Caco-2 (cell line): ENCODE results near the gene ADGRF3. TPM values are rescaled to one million over a fixed set of nuclear protein-coding genes. Genes with fewer than 3 reads are reported as not detected.
A peak's percentile ranks its signal among the peaks of the same experiment; 100 is the strongest.
"Not testable (repeated sequence)": the region's sequence is repeated elsewhere in the genome, so short reads cannot be mapped to it uniquely, and the experiment has no call there.

Source experiments
- BruUV-seq: library from RNA; stranded (reverse); fragments of 400-500 nt; replicated peaks from 2 replicates; lab custom pipeline; 2021; lab: Mats Ljungman, UMichigan
- CTCF ChIA-PET: fragments of 300-600 bp; sonication (Branson Sonifier 250); formaldehyde crosslinking; loops from one replicate; lab custom pipeline; 2022; ENCODE audit warnings: antibody characterized with exemption; lab: Charles Lee
- POLR2A ChIA-PET: fragments of 300-600 bp; sonication (Branson Sonifier 250); formaldehyde crosslinking; loops from one replicate; lab custom pipeline; 2022; ENCODE audit warnings: antibody characterized with exemption; lab: Charles Lee
- DNase-seq, 2 experiments: peaks; one replicate each; pipeline versions ENCODE4 v3.0.0 to v3.0.0-alpha.2; 2020 to 2022
- H3K27me3 ChIP-seq: replicated peaks from 2 replicates; pipeline ENCODE4 v1.6.0; 2011; ENCODE audit warnings: low read length; ENCODE audit not compliant: control insufficient read depth, insufficient read depth
- H3K36me3 ChIP-seq: 2 replicates; pipeline ENCODE4 v1.5.1; 2011; ENCODE audit warnings: low read length; ENCODE audit not compliant: control insufficient read depth, insufficient read depth
- H3K4me1 ChIP-seq: fragments of 250-450 bp; sonication (Bioruptor Pico); 2 replicates; pipeline ENCODE4 v1.5.1; 2020; ENCODE audit warnings: mild to moderate bottlenecking
- H3K4me3 ChIP-seq: 2 replicates; pipeline ENCODE4 v1.5.1; 2011; ENCODE audit warnings: low read depth, mild to moderate bottlenecking, control low read depth, low read length
- H3K9me3 ChIP-seq: fragments of 250-450 bp; sonication (Bioruptor Pico); 2 replicates; pipeline ENCODE4 v1.5.1; 2020; ENCODE audit warnings: mild to moderate bottlenecking, moderate library complexity
- H3K27ac Mint-ChIP-seq: one replicate; pipeline ENCODE4 v1.8.0; 2022; ENCODE audit warnings: mixed read lengths; ENCODE audit not compliant: unreplicated experiment
- H3K27me3 Mint-ChIP-seq: one replicate; pipeline ENCODE4 v1.8.0; 2022; ENCODE audit warnings: mixed read lengths; ENCODE audit not compliant: insufficient read depth, unreplicated experiment
- H3K36me3 Mint-ChIP-seq: one replicate; pipeline ENCODE4 v1.8.0; 2022; ENCODE audit warnings: mild to moderate bottlenecking, mixed read lengths; ENCODE audit not compliant: insufficient read depth, unreplicated experiment
- H3K4me1 Mint-ChIP-seq: one replicate; pipeline ENCODE4 v1.8.0; 2022; ENCODE audit warnings: low read depth, mixed read lengths; ENCODE audit not compliant: unreplicated experiment
- H3K4me3 Mint-ChIP-seq: one replicate; pipeline ENCODE4 v1.8.0; 2022; ENCODE audit warnings: mild to moderate bottlenecking, moderate library complexity, mixed read lengths; ENCODE audit not compliant: unreplicated experiment
- H3K9me3 Mint-ChIP-seq: one replicate; pipeline ENCODE4 v1.8.0; 2022; ENCODE audit warnings: mixed read lengths; ENCODE audit not compliant: unreplicated experiment
- intact Hi-C: fragments of 100-400 bp; cut with micrococcal nuclease; formaldehyde crosslinking; loops from one replicate; pipeline ENCODE4 v1.10.0; 2022; ENCODE audit not compliant: unreplicated experiment
- total RNA-seq: library from RNA; stranded (reverse); gene quantifications from 2 replicates; pipeline ENCODE4 v1.2.3, GENCODE V29; 2022
- TF ChIP-seq, protein P1 (sequence below), 2 experiments: fragments of 200-600 bp in 1 of 2; IDR thresholded peaks; 1 replicate in 1 of 2; 2 replicates in 1 of 2; pipeline versions ENCODE4 v1.5.1 to v1.8.0; 2011 to 2022; ENCODE audit warnings: antibody characterized with exemption in 1 of 2, control low read depth in 1 of 2, inconsistent platforms in 1 of 2, low read depth in 1 of 2, low read length in 1 of 2, mild to moderate bottlenecking in 1 of 2, moderate library complexity in 1 of 2; ENCODE audit not compliant: insufficient read depth in 1 of 2, severe bottlenecking in 1 of 2, unreplicated experiment in 1 of 2

The ADGRF3 gene
- total RNA-seq, 1 experiment from 2014 or later = 0.18 TPM

DNA sequence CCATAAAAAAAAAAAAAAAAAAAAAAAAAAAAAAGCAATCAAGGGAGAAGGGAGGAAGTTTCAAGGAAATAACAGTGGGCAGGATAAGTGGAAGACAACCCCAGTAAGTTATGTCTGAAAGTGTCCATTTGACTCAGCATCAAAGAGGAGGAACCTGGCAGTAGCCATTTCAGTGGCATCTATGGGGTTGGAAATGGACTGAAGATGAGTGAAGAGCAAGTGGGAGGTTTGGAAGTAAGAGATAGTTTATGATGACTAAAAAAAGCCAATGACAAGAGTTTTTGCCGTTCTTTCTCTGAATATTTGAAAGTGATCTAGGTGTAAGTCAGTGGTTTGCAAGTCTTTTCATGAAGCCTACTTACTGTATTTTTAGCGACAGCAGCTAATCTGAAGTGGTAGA, 9.9 kb downstream of the ADGRF3 start:
- BruUV-seq = no TSS peak
- H3K27me3 ChIP-seq = no peaks in the 10 kb centered on the region
- CTCF ChIA-PET = no interaction called here
- Mint-ChIP-seq H3K9me3 (no peaks in the 10 kb centered on the region), H3K36me3 (no peaks in the 10 kb centered on the region), H3K4me1 (peaks cover 23% of the 10 kb centered on the region), H3K4me3 (no peak overlapping the region), H3K27me3 (no peaks in the 10 kb centered on the region), H3K27ac (no peak overlapping the region)
- H3K4me3 ChIP-seq = no peak overlapping the region
- intact Hi-C loops = no loop called here
- no peaks in the 10 kb centered on the region for H3K36me3 ChIP-seq
- POLR2A ChIA-PET = no interaction called here
- no peaks in the 10 kb centered on the region for H3K9me3 ChIP-seq
- TF ChIP-seq, protein P1, sequence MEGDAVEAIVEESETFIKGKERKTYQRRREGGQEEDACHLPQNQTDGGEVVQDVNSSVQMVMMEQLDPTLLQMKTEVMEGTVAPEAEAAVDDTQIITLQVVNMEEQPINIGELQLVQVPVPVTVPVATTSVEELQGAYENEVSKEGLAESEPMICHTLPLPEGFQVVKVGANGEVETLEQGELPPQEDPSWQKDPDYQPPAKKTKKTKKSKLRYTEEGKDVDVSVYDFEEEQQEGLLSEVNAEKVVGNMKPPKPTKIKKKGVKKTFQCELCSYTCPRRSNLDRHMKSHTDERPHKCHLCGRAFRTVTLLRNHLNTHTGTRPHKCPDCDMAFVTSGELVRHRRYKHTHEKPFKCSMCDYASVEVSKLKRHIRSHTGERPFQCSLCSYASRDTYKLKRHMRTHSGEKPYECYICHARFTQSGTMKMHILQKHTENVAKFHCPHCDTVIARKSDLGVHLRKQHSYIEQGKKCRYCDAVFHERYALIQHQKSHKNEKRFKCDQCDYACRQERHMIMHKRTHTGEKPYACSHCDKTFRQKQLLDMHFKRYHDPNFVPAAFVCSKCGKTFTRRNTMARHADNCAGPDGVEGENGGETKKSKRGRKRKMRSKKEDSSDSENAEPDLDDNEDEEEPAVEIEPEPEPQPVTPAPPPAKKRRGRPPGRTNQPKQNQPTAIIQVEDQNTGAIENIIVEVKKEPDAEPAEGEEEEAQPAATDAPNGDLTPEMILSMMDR (IDR thresholded peaks at IDR 0.05; ENCODE audit: insufficient read depth in 1 of 2, low read depth in 1 of 2, low read length in 1 of 2, severe bottlenecking in 1 of 2, unreplicated experiment in 1 of 2) = no peak
- H3K4me1 ChIP-seq = peaks cover 23% of the 10 kb centered on the region
- DNase-seq = no peak

DNA sequence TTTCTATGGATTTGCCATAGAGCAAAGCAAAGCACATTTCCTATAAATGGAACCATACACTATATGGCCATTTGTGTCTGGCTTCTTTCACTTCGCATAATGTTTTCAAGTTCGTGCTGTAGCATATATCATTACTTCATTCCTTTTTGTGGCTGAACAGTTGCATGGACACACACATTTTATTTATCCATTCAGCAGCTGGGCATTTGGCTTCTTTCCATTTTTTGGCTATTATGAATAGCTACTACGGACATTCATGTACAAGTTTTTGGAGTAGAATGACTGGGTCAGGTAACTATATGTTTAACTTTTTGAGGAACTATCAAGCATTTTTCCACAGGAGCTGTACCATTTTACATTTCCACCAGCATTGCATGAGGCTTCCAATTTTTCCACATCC, 11.4 kb downstream of the ADGRF3 start:
- Mint-ChIP-seq H3K36me3 (no peaks in the 10 kb centered on the region), H3K27ac (no peak overlapping the region), H3K4me1 (peaks cover 22% of the 10 kb centered on the region), H3K4me3 (no peak overlapping the region), H3K27me3 (no peaks in the 10 kb centered on the region), H3K9me3 (no peaks in the 10 kb centered on the region)
- intact Hi-C loops = no loop called here
- TF ChIP-seq, protein P1 (IDR thresholded peaks at IDR 0.05; ENCODE audit: insufficient read depth in 1 of 2, low read depth in 1 of 2, low read length in 1 of 2, severe bottlenecking in 1 of 2, unreplicated experiment in 1 of 2) = no peak
- ChIA-PET POLR2A (no interaction called here), CTCF (no interaction called here)
- Histone ChIP-seq H3K27me3 (no peaks in the 10 kb centered on the region), H3K9me3 (no peaks in the 10 kb centered on the region), H3K4me1 (peaks cover 10% of the 10 kb centered on the region; the same call in 1 of the 2 replicates), H3K36me3 (no peaks in the 10 kb centered on the region), H3K4me3 (no peak overlapping the region)
- no peak for DNase-seq
- BruUV-seq = no TSS peak

DNA sequence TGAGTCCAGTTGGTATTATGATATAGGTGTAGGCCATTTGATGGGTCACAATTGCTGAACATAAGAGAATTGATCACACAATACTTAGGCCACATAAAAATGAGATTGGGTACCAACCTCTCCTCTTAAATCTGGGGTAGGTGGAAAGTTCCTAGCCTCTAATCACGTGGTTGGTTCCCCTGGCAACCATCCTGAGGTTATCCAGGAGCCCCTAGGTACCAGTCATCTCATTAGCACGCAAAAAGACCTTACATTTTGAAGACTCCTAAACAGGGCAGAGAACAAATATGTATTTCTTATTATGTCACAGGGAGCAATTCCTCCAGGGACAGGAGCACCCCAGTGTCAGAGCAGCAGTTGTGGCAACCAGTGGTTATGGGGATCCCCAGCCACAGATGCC, 13.3 kb downstream of the ADGRF3 start:
- Histone ChIP-seq H3K36me3 (no peaks in the 10 kb centered on the region), H3K27me3 (no peaks in the 10 kb centered on the region), H3K9me3 (no peaks in the 10 kb centered on the region), H3K4me1 (no peaks in the 10 kb centered on the region), H3K4me3 (no peak overlapping the region)
- peak; percentile 36 to 61 for DNase-seq
- no peaks in the 10 kb centered on the region for H3K36me3 Mint-ChIP-seq
- peaks cover 20% of the 10 kb centered on the region for H3K4me1 Mint-ChIP-seq
- no peaks in the 10 kb centered on the region for H3K27me3 Mint-ChIP-seq
- TF ChIP-seq, protein P1 (IDR thresholded peaks at IDR 0.05; ENCODE audit: insufficient read depth in 1 of 2, low read depth in 1 of 2, low read length in 1 of 2, severe bottlenecking in 1 of 2, unreplicated experiment in 1 of 2) = no peak
- ChIA-PET POLR2A (interaction anchor here (0.7 kb wide), 1 partner anchor 12 kb away, joined by 4 read pairs; the partner anchor contains the start of gene SELENOI), CTCF (interaction anchor here (0.6 kb wide), 1 partner anchor 12 kb away, joined by 3 read pairs; no protein-coding TSS in a partner anchor)
- no peak overlapping the region for H3K4me3 Mint-ChIP-seq
- no TSS peak for BruUV-seq
- intact Hi-C loops = no loop called here
- H3K9me3 Mint-ChIP-seq = no peaks in the 10 kb centered on the region
- H3K27ac Mint-ChIP-seq = no peak overlapping the region

DNA sequence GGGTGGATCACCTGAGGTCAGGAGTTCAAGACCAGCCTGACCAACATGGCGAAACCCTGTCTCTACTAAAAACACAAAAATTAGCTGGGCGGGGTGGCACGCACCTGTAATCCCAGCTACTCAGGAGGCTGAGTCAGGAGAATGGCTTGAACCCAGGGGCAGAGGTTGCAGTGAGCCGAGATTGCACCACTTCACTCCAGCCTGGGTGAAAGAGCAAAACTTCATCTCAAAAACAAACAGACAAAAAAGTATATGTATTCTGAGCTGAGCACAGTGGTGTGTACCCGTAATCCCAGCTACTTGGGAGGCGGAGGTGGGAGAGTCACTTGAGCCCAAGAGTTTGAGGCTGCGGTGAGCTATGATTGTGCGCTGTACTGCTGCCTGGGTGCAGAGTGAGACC, 15.3 kb downstream of the ADGRF3 start:
- peaks cover 19% of the 10 kb centered on the region for H3K4me1 Mint-ChIP-seq
- DNase-seq, H3K27me3 ChIP-seq, H3K9me3 ChIP-seq, POLR2A ChIA-PET, H3K4me3 Mint-ChIP-seq, H3K4me3 ChIP-seq, H3K27ac Mint-ChIP-seq, H3K4me1 ChIP-seq, H3K9me3 Mint-ChIP-seq, H3K36me3 Mint-ChIP-seq, BruUV-seq, H3K36me3 ChIP-seq, H3K27me3 Mint-ChIP-seq: not testable (repeated sequence)
- intact Hi-C loops = loop anchor here (2.0 kb wide), 1 partner anchor 87 kb away; the partner anchor contains the start of genes HADHA and HADHB
- CTCF ChIA-PET = interaction anchor here (1.3 to 1.4 kb wide), 2 partner anchors 13 to 96 kb away, joined by 4 to 6 read pairs; no protein-coding TSS in a partner anchor
